ENCODE data around the gene ALDH3A2.

- TF ChIP-seq POU6F1 (CRISPR knock-in tag; IDR thresholded peaks at IDR 0.05; ENCODE audit: borderline replicate concordance, low read depth), result no peak
- no peak for TF ChIP-seq TOX (CRISPR knock-in tag; IDR thresholded peaks at IDR 0.05; ENCODE audit: borderline replicate concordance)
- TF ChIP-seq RARB (CRISPR knock-in tag; IDR thresholded peaks at IDR 0.05), result no peak
- no peak for TF ChIP-seq SNAI2 (CRISPR knock-in tag; IDR thresholded peaks at IDR 0.05)
- no peak for TF ChIP-seq ZNF565 (CRISPR knock-in tag; conservative IDR thresholded peaks at IDR 0.05; ENCODE audit: low read depth)
- TF ChIP-seq ISL1 (CRISPR knock-in tag; IDR thresholded peaks at IDR 0.05), result no peak
These were observed 65.4 kb downstream of the ALDH3A2 start for GRCh38 chr17:19713901-19714361.

Data from SK-N-SH treated with all-trans-retinoic acid at 6 μM for 48 hours (cell line).